ENCODE results near the gene AKNA. TPM values are rescaled to one million over a fixed set of nuclear protein-coding genes. Genes with fewer than 3 reads are reported as not detected.

AKNA gene
- total RNA-seq, 2 donors from 2014 or later = 12.2 to 15.4 TPM

DNA sequence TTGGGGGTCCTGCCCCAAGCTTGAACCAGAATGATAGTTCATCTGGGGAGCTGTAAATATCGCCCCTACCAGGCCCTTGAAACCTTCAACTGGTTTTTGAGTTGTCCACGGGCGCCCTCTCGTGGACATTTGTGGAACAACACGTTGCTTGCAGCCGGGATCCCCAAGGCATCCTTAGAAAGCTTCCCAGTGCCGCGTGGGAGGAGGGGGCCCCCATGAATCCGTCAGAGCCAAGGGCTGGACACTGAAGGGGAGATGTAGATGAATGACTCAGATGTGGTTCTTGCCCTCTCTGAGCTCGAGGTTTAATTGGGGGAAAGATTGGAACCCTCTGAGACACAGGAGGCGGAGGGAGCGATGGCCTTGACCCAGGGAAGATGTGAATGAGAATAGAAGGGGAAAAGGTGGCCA, 96.7 kb downstream of the AKNA start:
- H3K9me3 Mint-ChIP-seq = peaks cover 22% of the 10 kb centered on the region
- no peak overlapping the region for H3K4me3 ChIP-seq (ENCODE audit: low read length)
- peaks cover 39% of the 10 kb centered on the region for H3K36me3 Mint-ChIP-seq (ENCODE audit: low read depth)
- WGBS, 2 experiments (ENCODE audit: insufficient coverage in 1 of 2, insufficient read length in 1 of 2) = 29% methylated on average over 10 to 12 of the region's 12 CpGs
- no peaks in the 10 kb centered on the region for H3K27me3 Mint-ChIP-seq (ENCODE audit: insufficient read depth)
- H3K4me1 ChIP-seq (ENCODE audit: control insufficient read depth, insufficient read depth, low read length) = no peaks in the 10 kb centered on the region
- peaks cover 45% of the 10 kb centered on the region for H3K36me3 ChIP-seq (ENCODE audit: control insufficient read depth, insufficient read depth, low read length)
- H3K27ac ChIP-seq (ENCODE audit: low read depth, low read length) = no peak overlapping the region
- no peak overlapping the region for H3K4me3 Mint-ChIP-seq
- TF ChIP-seq CTCF (conservative IDR thresholded peaks at IDR 0.05) = peak; percentile 93
- peak; percentile 94 for DNase-seq
- no peaks in the 10 kb centered on the region for H3K27me3 ChIP-seq (ENCODE audit: control insufficient read depth, insufficient read depth, low read length, poor library complexity, severe bottlenecking)
- no peak overlapping the region for H3K9ac ChIP-seq (ENCODE audit: extremely low read depth, low read length, poor library complexity, severe bottlenecking)
- H3K4me1 Mint-ChIP-seq = no peaks in the 10 kb centered on the region
- H3K9me3 ChIP-seq (ENCODE audit: control insufficient read depth, low read length) = peaks cover 30% of the 10 kb centered on the region
- H3K27ac Mint-ChIP-seq = no peak overlapping the region

DNA sequence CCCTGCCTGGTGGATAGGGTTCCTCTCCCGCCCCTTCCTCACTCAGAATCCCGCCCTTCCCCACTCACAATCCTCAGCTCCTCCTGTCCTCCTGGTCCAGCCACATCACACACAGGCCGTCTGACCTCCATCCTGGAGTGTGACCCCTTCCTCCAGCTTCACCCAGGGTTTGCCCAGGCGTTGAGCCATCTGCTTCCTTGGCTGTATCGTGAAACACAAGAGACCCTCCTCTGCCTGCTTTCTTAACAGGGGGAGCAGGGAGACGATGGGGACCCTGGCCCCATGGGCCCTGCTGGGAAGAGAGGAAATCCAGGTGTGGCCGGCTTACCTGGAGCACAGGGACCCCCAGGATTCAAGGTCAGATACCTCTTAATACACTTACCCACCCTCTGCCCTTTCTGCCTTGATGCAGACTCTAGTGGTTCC, 97.2 kb downstream of the AKNA start:
- H3K36me3 Mint-ChIP-seq (ENCODE audit: low read depth) = peaks cover 36% of the 10 kb centered on the region
- Histone ChIP-seq H3K36me3 (ENCODE audit: control insufficient read depth, insufficient read depth, low read length) (peaks cover 42% of the 10 kb centered on the region), H3K27me3 (ENCODE audit: control insufficient read depth, insufficient read depth, low read length, poor library complexity, severe bottlenecking) (no peaks in the 10 kb centered on the region), H3K4me1 (ENCODE audit: control insufficient read depth, insufficient read depth, low read length) (no peaks in the 10 kb centered on the region), H3K9ac (ENCODE audit: extremely low read depth, low read length, poor library complexity, severe bottlenecking) (no peak overlapping the region), H3K27ac (ENCODE audit: low read depth, low read length) (no peak overlapping the region), H3K4me3 (ENCODE audit: low read length) (no peak overlapping the region), H3K9me3 (ENCODE audit: control insufficient read depth, low read length) (peaks cover 25% of the 10 kb centered on the region)
- H3K27me3 Mint-ChIP-seq (ENCODE audit: insufficient read depth) = no peaks in the 10 kb centered on the region
- H3K9me3 Mint-ChIP-seq = peaks cover 17% of the 10 kb centered on the region
- no peak overlapping the region for H3K4me3 Mint-ChIP-seq
- H3K27ac Mint-ChIP-seq = no peak overlapping the region
- H3K4me1 Mint-ChIP-seq = no peaks in the 10 kb centered on the region
- 60 to 76% methylated on average over 1 to 7 of the region's 7 CpGs for WGBS, 2 experiments (ENCODE audit: insufficient coverage in 1 of 2, insufficient read length in 1 of 2)
- TF ChIP-seq CTCF (conservative IDR thresholded peaks at IDR 0.05) = no peak
- peak; percentile 58 for DNase-seq

- Mint-ChIP-seq H3K27ac (no peak overlapping the region), H3K9me3 (peaks cover 10% of the 10 kb centered on the region), H3K4me3 (no peak overlapping the region), H3K4me1 (no peaks in the 10 kb centered on the region), H3K27me3 (ENCODE audit: insufficient read depth) (no peaks in the 10 kb centered on the region), H3K36me3 (ENCODE audit: low read depth) (peaks cover 32% of the 10 kb centered on the region)
- Histone ChIP-seq H3K27me3 (ENCODE audit: control insufficient read depth, insufficient read depth, low read length, poor library complexity, severe bottlenecking) (no peaks in the 10 kb centered on the region), H3K36me3 (ENCODE audit: control insufficient read depth, insufficient read depth, low read length) (peaks cover 38% of the 10 kb centered on the region), H3K9ac (ENCODE audit: extremely low read depth, low read length, poor library complexity, severe bottlenecking) (no peak overlapping the region), H3K4me1 (ENCODE audit: control insufficient read depth, insufficient read depth, low read length) (no peaks in the 10 kb centered on the region), H3K4me3 (ENCODE audit: low read length) (no peak overlapping the region), H3K27ac (ENCODE audit: low read depth, low read length) (no peak overlapping the region), H3K9me3 (ENCODE audit: control insufficient read depth, low read length) (peaks cover 18% of the 10 kb centered on the region)
- no peak for TF ChIP-seq CTCF (conservative IDR thresholded peaks at IDR 0.05)
- DNase-seq = peak; percentile 40
- WGBS, 2 experiments (ENCODE audit: insufficient coverage in 1 of 2, insufficient read length in 1 of 2) = 89 to 100% methylated on average over 1 to 13 of the region's 13 CpGs
These were observed 98.0 kb downstream of the AKNA start for GRCh38 chr9:114289571-114290481.
